CD4-positive, alpha-beta T cell treated with Interleukin-17A for 4 hours (primary cell): ENCODE data around the gene BTBD9.

Experiments
- DNase-seq: peaks from one replicate; pipeline ENCODE4 v3.0.0-alpha.2; 2020; ENCODE audit warnings: mixed read lengths

BTBD9 gene

GRCh38 chr6:38552121-38552520 is 87.6 kb downstream of the BTBD9 start:
- DNase-seq = no peak

DNA sequence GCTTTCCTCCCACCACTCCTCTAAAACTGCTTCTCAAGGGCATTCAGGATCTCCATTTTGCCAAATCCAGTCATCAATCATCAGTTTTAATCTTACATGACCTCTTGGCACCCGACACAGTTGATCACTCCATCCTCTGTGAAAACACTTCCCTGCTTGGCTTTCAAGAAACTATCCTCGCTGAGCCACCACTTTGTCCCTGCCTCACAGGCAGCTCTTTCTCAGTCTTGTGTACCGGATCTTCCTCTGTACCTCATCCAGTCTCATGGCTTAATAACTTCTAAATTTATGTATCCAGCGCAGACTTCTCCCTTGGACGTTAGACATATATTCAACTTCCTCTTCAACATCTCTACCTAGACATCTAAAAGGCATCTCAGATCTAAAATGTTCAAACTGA is 89.9 kb downstream of the BTBD9 start:
- no peak for DNase-seq

DNA sequence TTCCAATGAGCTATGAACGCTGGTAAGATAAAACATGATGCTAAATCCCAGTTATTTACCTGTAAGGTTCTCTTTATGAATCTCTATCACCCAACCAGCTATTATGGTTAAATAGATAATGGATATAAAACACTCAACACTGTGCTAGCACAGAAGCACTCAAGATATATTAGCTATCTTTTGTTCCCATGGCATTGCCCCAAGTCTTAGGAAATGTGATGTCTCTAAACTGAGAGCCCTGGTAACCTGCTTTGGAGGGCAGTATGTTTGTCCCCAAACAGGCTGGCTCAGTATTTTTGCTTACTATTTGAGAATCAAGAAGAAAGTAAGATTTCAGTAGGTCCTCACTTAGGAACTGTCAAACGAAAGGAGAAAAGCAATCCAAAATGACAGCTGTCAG is 90.5 kb downstream of the BTBD9 start:
- no peak for DNase-seq

GRCh38 chr6:38543022-38543421 is 96.7 kb downstream of the BTBD9 start:
- DNase-seq = no peak

- DNase-seq = no peak
Measured at GRCh38 chr6:38542031-38542430, 97.7 kb downstream of the BTBD9 start.

DNA sequence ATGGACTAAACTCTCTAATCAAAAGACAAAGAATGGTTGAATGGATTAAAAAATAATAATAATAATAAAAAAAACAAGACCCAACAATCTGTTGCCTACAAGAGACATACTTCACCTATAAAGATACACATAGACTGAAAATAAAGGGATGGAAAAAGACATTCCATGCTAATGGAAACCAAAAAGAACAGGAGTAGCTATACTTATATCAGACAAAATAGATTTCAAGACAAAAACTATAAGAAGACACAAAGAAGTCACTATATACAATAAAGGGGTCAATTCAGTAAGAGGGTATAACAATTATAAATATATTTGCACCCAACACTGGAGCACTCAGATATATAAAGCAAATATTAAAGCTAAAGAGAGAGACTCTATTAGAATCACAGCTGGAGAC is 106.7 kb downstream of the BTBD9 start:
- DNase-seq = no peak

DNA sequence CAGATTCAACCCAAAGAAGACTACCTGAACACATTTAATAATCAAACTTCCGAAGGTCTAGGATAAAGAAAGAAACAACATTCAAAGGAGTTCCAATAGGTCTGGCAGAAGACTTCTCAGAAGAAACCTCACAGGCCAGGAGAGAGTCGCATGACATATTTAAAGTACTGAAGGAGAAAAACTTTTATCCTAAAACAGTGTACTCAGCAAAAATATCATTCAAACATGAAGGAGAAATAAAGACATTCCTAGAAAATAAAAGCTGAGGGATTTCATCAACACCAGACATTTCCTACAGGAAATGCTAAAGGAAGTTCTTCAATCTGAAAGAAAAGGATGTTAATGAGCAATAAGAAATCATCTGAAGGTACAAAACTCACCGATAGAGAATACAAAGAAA is 108.6 kb downstream of the BTBD9 start:
- no peak for DNase-seq

DNA sequence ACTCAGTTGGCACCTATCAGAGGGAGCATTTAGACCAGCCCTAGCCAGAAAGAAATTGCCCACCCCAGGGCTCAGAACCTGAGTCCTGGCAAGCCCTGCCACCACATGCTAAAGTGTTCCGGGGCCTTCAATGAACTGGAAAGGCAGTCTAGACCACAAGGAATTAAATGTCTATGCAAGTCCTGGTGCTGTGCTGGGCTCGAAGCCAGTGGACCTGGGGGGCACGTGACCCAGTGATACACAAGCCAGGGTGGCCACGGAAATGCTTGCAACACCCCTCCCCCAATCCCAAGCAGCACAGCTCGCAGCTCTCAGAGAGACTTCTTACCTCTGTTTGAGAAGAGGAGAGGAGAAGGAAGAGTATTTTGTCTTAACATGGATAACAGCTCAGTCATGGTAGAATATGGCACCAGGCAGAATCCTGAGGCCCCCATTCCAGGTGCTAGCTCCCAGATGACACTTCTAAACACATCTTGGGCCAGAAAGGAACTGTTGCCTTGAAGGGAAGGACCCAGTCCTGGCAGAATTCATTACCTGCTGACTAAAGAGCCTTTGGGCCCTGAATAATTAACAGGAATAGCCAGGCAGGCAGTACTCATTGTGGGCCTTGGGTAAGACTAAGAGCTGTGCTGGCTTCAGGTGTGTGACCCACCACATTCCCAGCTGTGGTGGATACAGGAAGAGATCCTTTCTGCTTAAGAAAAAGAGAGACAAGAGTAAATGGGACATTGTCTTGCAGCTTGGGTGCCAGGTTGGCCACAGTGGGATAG is 111.3 kb downstream of the BTBD9 start:
- no peak for DNase-seq

DNA sequence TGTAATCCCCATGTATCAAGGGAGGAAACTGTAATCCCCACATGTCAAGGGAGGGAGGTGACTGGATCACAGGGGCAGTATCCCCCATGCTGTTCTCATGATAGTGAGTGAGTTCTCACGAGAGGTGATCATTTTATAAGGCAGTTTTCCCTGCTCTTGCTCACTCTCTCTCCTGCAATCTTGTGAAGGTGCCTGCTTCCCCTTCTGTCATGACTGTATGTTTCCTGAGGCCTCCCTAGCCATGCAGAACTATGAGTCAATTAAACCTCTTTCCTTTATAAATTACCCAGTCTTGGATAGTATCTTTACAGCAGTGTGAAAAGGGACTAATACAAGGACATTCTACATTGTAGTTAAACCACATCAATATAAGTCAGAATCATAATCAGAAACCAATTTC is 112.4 kb downstream of the BTBD9 start:
- DNase-seq = no peak

- DNase-seq = no peak
Measured at GRCh38 chr6:38525888-38526287, 113.8 kb downstream of the BTBD9 start.

DNA sequence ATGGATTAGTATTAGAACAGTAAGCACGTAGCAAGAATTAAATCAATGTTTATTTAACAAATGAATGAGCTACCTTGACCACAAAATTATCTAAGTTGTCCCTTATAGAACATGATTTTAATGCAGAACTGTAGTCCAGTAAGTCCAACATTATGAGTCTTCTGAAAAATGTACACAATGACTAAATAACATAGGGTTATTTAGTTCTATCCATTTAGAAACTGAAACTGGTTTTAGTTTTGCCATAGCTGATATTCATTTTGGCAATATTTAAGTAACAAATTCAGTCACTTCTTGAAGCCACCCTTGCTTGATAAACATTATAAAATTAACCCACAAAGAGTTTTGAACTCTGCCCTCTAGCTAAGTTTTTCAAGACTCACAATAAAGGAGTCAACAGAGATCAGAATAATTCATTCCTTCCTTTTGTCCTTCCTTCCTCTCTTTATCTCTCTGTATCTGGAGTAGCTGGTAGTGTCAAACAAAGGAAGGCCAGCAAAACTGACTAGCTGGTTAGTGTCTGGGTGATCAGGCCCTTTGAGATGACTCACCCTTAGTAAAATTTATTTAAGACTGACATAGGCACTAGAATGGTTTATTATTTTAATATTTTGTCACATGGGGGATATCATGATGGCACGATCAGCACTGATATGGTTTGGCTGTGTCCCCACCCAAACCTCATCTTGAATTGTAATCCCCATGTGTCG is 115.1 kb downstream of the BTBD9 start:
- DNase-seq = no peak

- DNase-seq = no peak
Measured at GRCh38 chr6:38522322-38522721, 117.4 kb downstream of the BTBD9 start.

DNA sequence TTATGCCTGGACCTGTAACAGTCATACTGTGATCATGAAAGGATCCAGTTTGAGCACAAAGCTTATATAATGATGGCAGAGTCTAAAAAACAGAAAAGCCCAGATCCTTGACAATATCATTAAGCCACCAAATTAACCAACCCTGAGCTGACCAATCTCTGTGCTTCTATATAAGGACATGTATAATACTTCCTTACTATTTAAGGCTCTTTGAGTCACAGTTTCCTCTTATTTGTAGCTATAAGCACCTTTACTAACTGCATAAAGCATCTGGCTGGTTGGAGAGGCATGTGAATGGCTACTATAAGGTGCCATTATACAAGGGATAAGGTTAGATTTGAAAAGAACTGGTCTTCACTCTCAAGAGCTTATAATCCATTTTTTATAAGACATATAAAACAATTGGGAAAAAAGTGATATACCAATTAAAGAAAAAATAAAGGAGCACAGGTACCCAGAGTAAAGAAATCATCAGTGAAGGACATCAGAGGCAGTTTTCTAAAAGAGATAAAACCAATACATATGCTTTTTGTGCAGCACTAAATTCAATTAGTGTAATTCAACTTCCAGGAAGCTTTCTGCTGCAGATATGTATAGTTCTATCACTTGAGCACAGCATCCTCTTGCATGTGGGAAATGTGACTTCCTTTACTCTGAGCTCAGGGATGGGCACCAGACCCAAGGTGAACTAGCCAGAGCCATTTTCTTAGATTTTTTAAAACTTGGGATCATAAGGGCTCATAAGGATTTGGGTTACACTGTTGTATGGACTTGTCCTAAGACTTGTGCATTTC is 121.0 kb downstream of the BTBD9 start:
- DNase-seq = no peak

GRCh38 chr6:38517005-38517404 is 122.7 kb downstream of the BTBD9 start:
- no peak for DNase-seq

DNA sequence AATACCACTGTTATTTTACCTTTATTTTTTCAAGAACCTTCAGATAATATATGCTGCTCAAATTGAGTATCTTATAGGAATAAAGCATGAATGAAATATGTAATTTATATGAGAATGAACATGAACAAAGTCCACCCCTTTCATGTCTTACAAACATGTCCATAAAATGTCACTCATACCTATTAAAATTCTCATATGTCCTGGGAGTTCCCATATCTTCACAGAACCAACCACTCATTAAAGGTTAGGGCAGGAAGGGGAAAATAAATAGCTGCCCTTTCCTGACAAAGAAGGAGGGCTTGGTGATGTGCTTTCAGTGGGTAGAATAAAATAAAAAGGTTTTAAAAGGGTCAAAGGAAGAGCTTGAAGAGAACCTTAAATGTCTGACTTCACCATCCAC is 125.3 kb downstream of the BTBD9 start:
- DNase-seq = no peak

DNA sequence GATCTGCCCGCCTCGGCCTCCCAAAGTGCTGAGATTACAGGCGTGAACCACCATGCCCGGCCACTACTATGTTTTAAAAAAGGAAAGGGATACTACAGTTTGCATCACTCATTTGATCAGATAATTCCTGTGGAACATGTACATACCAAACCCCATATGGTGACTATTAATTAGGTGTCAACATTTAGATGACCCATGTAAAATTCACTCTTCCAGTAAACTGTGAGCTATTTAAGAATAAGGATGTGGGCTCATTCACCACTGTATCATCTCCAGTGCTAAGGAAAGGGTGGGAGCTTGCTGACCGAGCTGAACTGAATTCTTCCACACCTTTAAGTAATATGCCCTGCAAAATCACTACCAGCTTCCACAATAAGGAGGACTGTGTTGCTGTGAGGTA is 127.5 kb downstream of the BTBD9 start:
- DNase-seq = no peak

- no peak for DNase-seq
Measured at GRCh38 chr6:38510205-38510604, 129.5 kb downstream of the BTBD9 start.

DNA sequence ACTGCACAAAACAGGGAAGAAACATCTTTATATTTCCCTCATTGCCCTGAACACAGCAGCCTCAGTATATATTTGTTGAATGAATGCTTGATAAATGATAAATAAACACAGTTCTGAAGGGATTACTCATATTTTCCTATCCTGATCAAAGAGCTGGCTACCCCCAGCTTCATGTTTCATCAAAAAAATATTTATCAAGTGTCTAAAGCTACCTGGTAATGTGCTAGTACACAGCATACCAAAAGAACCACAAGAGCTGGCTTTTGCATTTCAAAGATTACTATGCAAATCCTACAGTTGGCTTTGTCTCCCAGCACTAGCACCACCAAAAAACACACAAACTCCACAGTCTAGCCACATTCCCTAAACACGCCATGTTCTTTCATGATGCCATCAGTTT is 130.0 kb downstream of the BTBD9 start:
- no peak for DNase-seq

DNA sequence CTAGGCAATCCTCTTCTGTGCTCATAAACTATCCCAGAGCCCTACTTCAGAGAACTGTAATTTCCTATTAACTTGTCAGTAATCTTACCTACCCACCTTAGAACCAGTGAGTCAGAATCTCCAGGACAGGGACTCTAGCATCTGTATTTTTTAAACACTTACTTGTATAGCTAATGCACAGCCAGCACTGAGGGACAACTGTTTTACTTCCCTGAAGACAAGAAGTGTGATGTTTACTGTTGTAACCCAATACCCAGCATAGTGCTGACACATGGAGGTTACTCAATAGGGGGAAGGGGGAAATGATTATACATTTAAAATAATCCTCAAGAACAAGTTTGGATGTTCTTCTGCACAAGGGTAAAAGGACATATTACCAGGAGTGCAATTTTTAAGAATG is 130.8 kb downstream of the BTBD9 start:
- no peak for DNase-seq

- no peak for DNase-seq
Measured at GRCh38 chr6:38508286-38508685, 131.4 kb downstream of the BTBD9 start.

GRCh38 chr6:38507173-38507572 is 132.6 kb downstream of the BTBD9 start:
- no peak for DNase-seq

DNA sequence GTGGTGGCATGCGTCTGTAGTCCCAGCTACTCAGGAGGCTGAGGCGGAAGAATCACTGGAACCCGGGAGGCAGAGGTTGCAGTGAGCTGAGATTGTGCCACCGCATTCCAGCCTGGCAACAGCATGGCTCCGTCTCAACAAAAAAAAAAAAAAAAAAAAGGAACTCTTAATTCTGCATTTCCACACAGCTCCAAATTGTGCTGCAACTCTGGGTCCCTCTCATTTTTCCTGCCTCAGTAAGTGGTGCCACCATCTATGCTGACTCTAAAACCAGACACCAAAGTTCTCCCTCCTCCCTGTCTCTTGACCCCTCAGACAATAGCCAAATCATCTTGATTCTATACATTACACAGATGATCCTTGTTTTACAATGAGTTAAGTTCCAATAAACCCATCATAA is 133.9 kb downstream of the BTBD9 start:
- DNase-seq = no peak

DNA sequence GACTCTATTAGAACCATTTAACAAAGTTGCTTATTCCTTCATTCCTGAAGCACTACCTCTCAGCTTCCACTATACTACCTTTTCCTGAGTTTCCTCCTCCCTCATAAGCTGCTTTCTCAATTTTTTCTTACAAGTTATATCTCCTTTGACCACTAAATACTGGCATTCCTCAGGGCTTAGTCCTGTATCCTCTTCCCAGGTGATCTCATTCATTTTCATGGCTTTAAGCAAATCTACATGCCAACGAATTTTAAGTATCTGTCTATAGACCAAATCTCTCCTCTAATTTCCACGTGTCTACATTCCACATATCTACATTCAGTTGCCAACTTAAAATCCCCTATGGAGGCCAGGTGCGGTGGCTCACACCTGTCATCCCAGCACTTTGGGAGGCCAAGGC is 134.7 kb downstream of the BTBD9 start:
- DNase-seq = no peak
